Thoracic aorta (tissue), 2 donors: Measurements from ENCODE around the gene CBX2. TPM values are rescaled to one million over a fixed set of nuclear protein-coding genes. Genes with fewer than 3 reads are reported as not detected.
A peak's percentile ranks its signal among the peaks of the same experiment; 100 is the strongest.

Experiments used
- ATAC-seq: fragments of 150-250 bp; one replicate; pipeline ENCODE4 v1.8.0; 2017; ENCODE audit warnings: low read depth; ENCODE audit not compliant: insufficient number of reproducible peaks, low FRiP score
- DNase-seq: peaks from one replicate; pipeline ENCODE4 v3.0.0-alpha.2; 2020; ENCODE audit warnings: low spot score
- H3K27ac ChIP-seq, 2 donors: fragments of 200-600 bp; sonication (generic); 1 replicate in 1 of 2; 2 replicates in 1 of 2; pipeline ENCODE4 v1.5.1; 2016; ENCODE audit warnings: mild to moderate bottlenecking in 2 of 2, moderate library complexity in 2 of 2
- H3K27me3 ChIP-seq: fragments of 200-600 bp; sonication (generic); replicated peaks from 2 replicates; pipeline ENCODE4 v1.6.0; 2016; ENCODE audit warnings: mild to moderate bottlenecking; ENCODE audit not compliant: insufficient read depth
- H3K36me3 ChIP-seq: fragments of 200-600 bp; sonication (generic); one replicate; pipeline ENCODE4 v1.5.1; 2016
- H3K4me1 ChIP-seq, 2 donors: fragments of 200-600 bp; sonication (generic); 1 replicate in 1 of 2; 2 replicates in 1 of 2; pipeline versions ENCODE4 v1.5.1 to v1.6.0; 2016; ENCODE audit warnings: low read depth in 2 of 2, mild to moderate bottlenecking in 1 of 2; ENCODE audit not compliant: control insufficient read depth in 1 of 2
- H3K4me3 ChIP-seq: fragments of 200-600 bp; sonication (generic); 2 replicates; pipeline ENCODE4 v1.5.1; 2016; ENCODE audit warnings: mild to moderate bottlenecking
- H3K9me3 ChIP-seq: fragments of 200-600 bp; sonication (generic); 2 replicates; pipeline ENCODE4 v1.5.1; 2016
- CTCF ChIP-seq: fragments of 200-600 bp; sonication (generic); IDR thresholded peaks from one replicate; pipeline ENCODE4 v1.5.1; 2019; ENCODE audit warnings: antibody characterized with exemption
- total RNA-seq, 2 donors: library from RNA; depleted of rRNA; stranded (reverse); fragments of >200 nt; gene quantifications; one replicate each; pipeline versions ENCODE4 v1.1.0 to v1.2.3, GENCODE V29; 2016

Gene CBX2
- total RNA-seq, 2 donors from 2014 or later: 0.14 TPM; not detected in 1

GRCh38 chr17:79832218-79833109 is 54.5 kb downstream of the CBX2 start:
- no peak overlapping the region for H3K27ac ChIP-seq
- H3K9me3 ChIP-seq: no peaks in the 10 kb centered on the region
- TF ChIP-seq CTCF: no peak
- H3K4me3 ChIP-seq: peak overlapping the region; percentile 59
- peaks cover 26 to 31% of the 10 kb centered on the region in 2 donors for H3K4me1 ChIP-seq
- ATAC-seq (no peak), DNase-seq (no peak)
- no peaks in the 10 kb centered on the region for H3K27me3 ChIP-seq
- H3K36me3 ChIP-seq: peaks cover 19% of the 10 kb centered on the region

GRCh38 chr17:79833110-79833450 is 55.1 kb downstream of the CBX2 start:
- H3K4me1 ChIP-seq: peaks cover 31 to 38% of the 10 kb centered on the region in 2 donors
- no peak for TF ChIP-seq CTCF
- H3K36me3 ChIP-seq: peaks cover 19% of the 10 kb centered on the region
- DNase-seq (no peak), ATAC-seq (no peak)
- no peak overlapping the region for H3K27ac ChIP-seq
- H3K9me3 ChIP-seq: no peaks in the 10 kb centered on the region
- no peaks in the 10 kb centered on the region for H3K27me3 ChIP-seq
- H3K4me3 ChIP-seq: no peak overlapping the region

- no peak for ATAC-seq
- peaks cover 19% of the 10 kb centered on the region for H3K36me3 ChIP-seq
- H3K4me3 ChIP-seq: no peak overlapping the region
- H3K27ac ChIP-seq: no peak overlapping the region
- no peak for DNase-seq
- H3K27me3 ChIP-seq: no peaks in the 10 kb centered on the region
- peaks cover 31 to 39% of the 10 kb centered on the region in 2 donors for H3K4me1 ChIP-seq
- TF ChIP-seq CTCF: no peak
- no peaks in the 10 kb centered on the region for H3K9me3 ChIP-seq
These were observed 56.0 kb downstream of the CBX2 start for GRCh38 chr17:79833744-79834564.

GRCh38 chr17:79834565-79835469 is 56.9 kb downstream of the CBX2 start:
- Histone ChIP-seq H3K27me3 (no peaks in the 10 kb centered on the region), H3K36me3 (peaks cover 19% of the 10 kb centered on the region), H3K4me1 (peaks cover 33 to 43% of the 10 kb centered on the region in 2 donors), H3K9me3 (no peaks in the 10 kb centered on the region), H3K27ac (no peak overlapping the region), H3K4me3 (no peak overlapping the region)
- DNase-seq: no peak
- peak; percentile 58 for TF ChIP-seq CTCF
- no peak for ATAC-seq
